Nephron progenitor cell (in vitro differentiated cells): Measurements from ENCODE around the gene GIT1.

Source experiments
- DNase-seq: peaks from one replicate; pipeline ENCODE4 v3.0.0; 2021
- H3K27ac Mint-ChIP-seq: 2 replicates; pipeline ENCODE4 v1.8.0; 2021; ENCODE audit warnings: mild to moderate bottlenecking, moderate library complexity, mixed read lengths
- H3K27me3 Mint-ChIP-seq: 2 replicates; pipeline ENCODE4 v1.8.0; 2021; ENCODE audit warnings: mild to moderate bottlenecking, low read depth, mixed read lengths; ENCODE audit not compliant: poor library complexity
- H3K36me3 Mint-ChIP-seq: 2 replicates; pipeline ENCODE4 v1.8.0; 2021; ENCODE audit warnings: low read depth, mixed read lengths
- H3K4me1 Mint-ChIP-seq: 2 replicates; pipeline ENCODE4 v1.8.0; 2021; ENCODE audit warnings: mixed read lengths
- H3K4me3 Mint-ChIP-seq: 2 replicates; pipeline ENCODE4 v1.8.0; 2021; ENCODE audit warnings: mild to moderate bottlenecking, moderate library complexity, mixed read lengths
- H3K9me3 Mint-ChIP-seq: 2 replicates; pipeline ENCODE4 v1.8.0; 2021; ENCODE audit warnings: mild to moderate bottlenecking, moderate library complexity, mixed read lengths
- CTCF ChIP-seq: fragments of 200-600 bp; sonication (generic); IDR thresholded peaks from 2 replicates; pipeline ENCODE4 v1.5.0; 2021; ENCODE audit warnings: antibody characterized with exemption

Gene GIT1

GRCh38 chr17:29627951-29628350 lies 38.5 kb upstream of the GIT1 start:
- no peak for TF ChIP-seq CTCF
- Mint-ChIP-seq H3K4me1 (peaks cover 26% of the 10 kb centered on the region), H3K36me3 (peaks cover 14% of the 10 kb centered on the region), H3K27me3 (peaks cover 28% of the 10 kb centered on the region), H3K9me3 (no peaks in the 10 kb centered on the region), H3K27ac (no peak overlapping the region), H3K4me3 (no peak overlapping the region)
- DNase-seq = no peak

GRCh38 chr17:29625037-29625750 lies 35.7 kb upstream of the GIT1 start:
- Mint-ChIP-seq H3K4me3 (no peak overlapping the region), H3K27ac (no peak overlapping the region), H3K4me1 (peaks cover 35% of the 10 kb centered on the region), H3K9me3 (no peaks in the 10 kb centered on the region), H3K27me3 (peaks cover 54% of the 10 kb centered on the region), H3K36me3 (no peaks in the 10 kb centered on the region)
- TF ChIP-seq CTCF = no peak
- no peak for DNase-seq

- H3K4me3 Mint-ChIP-seq = no peak overlapping the region
- H3K4me1 Mint-ChIP-seq = peaks cover 36% of the 10 kb centered on the region
- TF ChIP-seq CTCF = no peak
- H3K9me3 Mint-ChIP-seq = no peaks in the 10 kb centered on the region
- H3K27me3 Mint-ChIP-seq = peaks cover 60% of the 10 kb centered on the region
- no peak overlapping the region for H3K27ac Mint-ChIP-seq
- no peak for DNase-seq
- H3K36me3 Mint-ChIP-seq = no peaks in the 10 kb centered on the region
Measured at GRCh38 chr17:29624586-29624985, 35.1 kb upstream of the GIT1 start.

- H3K27me3 Mint-ChIP-seq = peaks cover 73% of the 10 kb centered on the region
- H3K27ac Mint-ChIP-seq = no peak overlapping the region
- no peaks in the 10 kb centered on the region for H3K36me3 Mint-ChIP-seq
Measured at GRCh38 chr17:29623283-29623647, 33.8 kb upstream of the GIT1 start.

GRCh38 chr17:29622337-29623282 lies 33.2 kb upstream of the GIT1 start, which contains the start of gene CORO6:
TSS of gene CORO6 (minus strand) at chr17:29622912. CDS start at chr17:29621421, 1,491 bp downstream.
- Mint-ChIP-seq H3K4me1 (peaks cover 46% of the 10 kb centered on the region), H3K27ac (no peak within 1 kb of the TSS), H3K4me3 (peak within 1 kb of the TSS; percentile 81), H3K9me3 (no peaks in the 10 kb centered on the region), H3K27me3 (peaks cover 80% of the 10 kb centered on the region), H3K36me3 (no peaks in the 10 kb centered on the region)
- peak; percentile 89 for DNase-seq
- no peak for TF ChIP-seq CTCF

More at GRCh38 chr17:29623283-29623647, 33.8 kb upstream of the GIT1 start:
- Mint-ChIP-seq H3K4me1 (peaks cover 45% of the 10 kb centered on the region), H3K9me3 (no peaks in the 10 kb centered on the region), H3K4me3 (peak overlapping the region; percentile 81)
- DNase-seq = no peak
- TF ChIP-seq CTCF = no peak
